ENCODE measurements around the gene PPAN. TPM values are rescaled to one million over a fixed set of nuclear protein-coding genes. Genes with fewer than 3 reads are reported as not detected.

Gene PPAN
- total and polyA plus RNA-seq, 12 donors: 17.6 to 47.7 (median 20.8) TPM

DNA sequence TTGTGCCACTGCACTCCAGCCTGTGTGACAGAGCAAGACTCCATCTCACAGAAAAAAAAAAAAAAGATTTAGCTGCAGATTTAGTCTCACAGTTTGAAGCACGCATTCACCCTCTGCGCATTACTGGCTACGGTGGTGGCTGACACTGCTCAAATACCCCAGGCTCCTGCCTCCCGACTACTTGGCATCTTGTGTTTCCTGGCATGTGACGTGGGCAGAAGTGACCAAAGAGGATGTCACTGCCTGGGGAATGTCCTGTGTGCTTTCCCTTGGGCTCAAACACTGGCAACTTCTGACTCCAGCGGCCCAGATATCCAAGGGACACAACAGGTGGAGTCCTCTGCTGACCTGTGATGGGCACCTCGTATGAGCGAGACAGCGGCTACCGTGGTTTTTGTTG is 38.2 kb downstream of the PPAN start:
- no peak for ATAC-seq
- H3K36me3 ChIP-seq: peaks cover 0 to 100% (median 81%) of the 10 kb centered on the region in 9 donors
- no peak overlapping the region for H3K4me3 ChIP-seq
- peaks cover 0 to 4% (median 0%) of the 10 kb centered on the region in 9 donors for H3K4me1 ChIP-seq
- H3K9me3 ChIP-seq: no peaks in the 10 kb centered on the region
- TF ChIP-seq, protein P1, sequence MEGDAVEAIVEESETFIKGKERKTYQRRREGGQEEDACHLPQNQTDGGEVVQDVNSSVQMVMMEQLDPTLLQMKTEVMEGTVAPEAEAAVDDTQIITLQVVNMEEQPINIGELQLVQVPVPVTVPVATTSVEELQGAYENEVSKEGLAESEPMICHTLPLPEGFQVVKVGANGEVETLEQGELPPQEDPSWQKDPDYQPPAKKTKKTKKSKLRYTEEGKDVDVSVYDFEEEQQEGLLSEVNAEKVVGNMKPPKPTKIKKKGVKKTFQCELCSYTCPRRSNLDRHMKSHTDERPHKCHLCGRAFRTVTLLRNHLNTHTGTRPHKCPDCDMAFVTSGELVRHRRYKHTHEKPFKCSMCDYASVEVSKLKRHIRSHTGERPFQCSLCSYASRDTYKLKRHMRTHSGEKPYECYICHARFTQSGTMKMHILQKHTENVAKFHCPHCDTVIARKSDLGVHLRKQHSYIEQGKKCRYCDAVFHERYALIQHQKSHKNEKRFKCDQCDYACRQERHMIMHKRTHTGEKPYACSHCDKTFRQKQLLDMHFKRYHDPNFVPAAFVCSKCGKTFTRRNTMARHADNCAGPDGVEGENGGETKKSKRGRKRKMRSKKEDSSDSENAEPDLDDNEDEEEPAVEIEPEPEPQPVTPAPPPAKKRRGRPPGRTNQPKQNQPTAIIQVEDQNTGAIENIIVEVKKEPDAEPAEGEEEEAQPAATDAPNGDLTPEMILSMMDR (IDR thresholded peaks at IDR 0.05): no peak
- intact Hi-C loops (cut with DNase I): no loop called here
- DNase-seq: no peak
- H3K27ac ChIP-seq: peak overlapping the region in 1 of 10 donors; percentile 86
- WGBS, 2 donors: 90 to 92% methylated on average over 10 of the region's 10 CpGs
- H3K27me3 ChIP-seq: no peaks in the 10 kb centered on the region

DNA sequence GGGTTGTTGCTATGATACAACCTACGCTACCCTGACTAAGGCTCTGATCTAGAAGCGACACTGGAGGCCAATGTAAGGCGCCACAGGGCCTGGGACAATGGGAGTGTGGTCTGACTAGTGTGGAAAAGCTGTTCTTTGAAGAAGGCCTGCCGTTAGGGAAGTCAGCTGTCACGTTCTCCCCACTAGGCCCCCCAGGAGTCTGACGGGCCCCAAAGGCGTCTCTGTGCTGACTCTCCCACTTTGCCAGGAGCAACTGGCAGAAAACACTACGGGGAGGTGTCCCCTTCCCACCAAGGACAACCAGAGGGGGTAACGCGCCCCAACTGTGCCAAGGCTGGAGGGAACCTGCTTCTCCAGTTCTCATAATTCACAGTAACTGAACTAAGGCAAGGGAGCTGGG is 38.9 kb downstream of the PPAN start:
- Histone ChIP-seq H3K36me3 (peaks cover 0 to 100% (median 81%) of the 10 kb centered on the region in 9 donors), H3K4me3 (no peak overlapping the region), H3K27me3 (no peaks in the 10 kb centered on the region), H3K4me1 (peaks cover 0 to 4% (median 0%) of the 10 kb centered on the region in 9 donors), H3K27ac (no peak overlapping the region), H3K9me3 (no peaks in the 10 kb centered on the region)
- DNase-seq: no peak
- no peak for ATAC-seq
- intact Hi-C loops (cut with DNase I): no loop called here
- WGBS, 2 donors: 93 to 95% methylated on average over 10 of the region's 10 CpGs
- TF ChIP-seq, protein P1 (IDR thresholded peaks at IDR 0.05): no peak

DNA sequence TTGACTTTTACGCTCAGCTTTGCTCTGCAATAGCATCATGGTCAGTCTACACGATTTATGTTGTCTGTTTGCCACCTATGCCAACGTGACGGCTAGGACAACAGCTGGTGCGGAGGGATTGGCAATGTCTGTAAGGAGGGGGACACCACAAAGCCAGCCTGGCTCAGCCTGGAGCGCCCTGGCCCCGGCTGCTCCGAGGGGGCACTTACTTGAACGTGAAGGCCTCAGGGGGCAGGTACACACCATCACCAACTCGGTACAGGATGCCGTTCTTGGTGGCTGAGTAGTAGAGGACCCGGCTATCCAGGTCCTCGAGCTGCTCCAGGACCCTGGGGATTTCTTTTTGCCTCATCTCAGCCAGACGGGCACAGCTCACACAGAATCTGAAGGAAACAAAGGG is 40.0 kb downstream of the PPAN start:
- intact Hi-C loops (cut with DNase I): no loop called here
- DNase-seq: no peak
- Histone ChIP-seq H3K36me3 (peaks cover 0 to 100% (median 81%) of the 10 kb centered on the region in 9 donors), H3K27me3 (no peaks in the 10 kb centered on the region), H3K4me1 (peaks cover 0 to 4% (median 0%) of the 10 kb centered on the region in 9 donors), H3K4me3 (no peak overlapping the region), H3K27ac (no peak overlapping the region), H3K9me3 (no peaks in the 10 kb centered on the region)
- whole genome bisulfite sequencing, 2 donors: 96 to 97% methylated on average over 14 of the region's 14 CpGs
- no peak for ATAC-seq
- TF ChIP-seq, protein P1 (IDR thresholded peaks at IDR 0.05): no peak

DNA sequence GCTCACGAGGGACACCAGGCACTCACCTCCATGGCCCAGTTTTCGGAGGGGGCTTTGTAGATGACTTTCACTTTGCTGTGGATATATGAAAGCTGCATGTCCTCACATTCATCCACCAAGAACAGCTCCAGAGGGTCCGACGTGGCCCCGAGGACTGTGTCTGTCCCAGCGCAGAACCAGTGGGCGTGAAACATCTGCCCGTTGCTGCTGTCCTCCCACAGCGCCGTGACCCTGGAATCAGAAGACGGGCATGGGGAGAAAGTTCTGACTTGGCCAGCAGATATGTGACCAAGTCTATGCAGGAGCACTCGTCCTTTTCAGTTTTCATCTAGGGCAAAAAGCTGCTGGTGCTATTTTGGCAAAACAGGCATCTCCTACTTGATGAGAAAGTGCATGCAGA is 43.3 kb downstream of the PPAN start:
- TF ChIP-seq, protein P1 (IDR thresholded peaks at IDR 0.05): no peak
- H3K4me1 ChIP-seq: no peaks in the 10 kb centered on the region
- H3K9me3 ChIP-seq: no peaks in the 10 kb centered on the region
- 96 to 97% methylated on average over 12 of the region's 12 CpGs for WGBS, 2 donors
- no peak for ATAC-seq
- no peak overlapping the region for H3K4me3 ChIP-seq
- no peaks in the 10 kb centered on the region for H3K27me3 ChIP-seq
- intact Hi-C loops (cut with DNase I): no loop called here
- no peak overlapping the region for H3K27ac ChIP-seq
- DNase-seq: no peak
- peaks cover 0 to 100% (median 73%) of the 10 kb centered on the region in 9 donors for H3K36me3 ChIP-seq
